Ecto neural progenitor cell (in vitro differentiated cells): ENCODE data around the gene TEAD3.
"Not testable (repeated sequence)": the region's sequence is repeated elsewhere in the genome, so short reads cannot be mapped to it uniquely, and the experiment has no call there.

Experiments used
- DNase-seq: peaks from one replicate; pipeline ENCODE4 v3.0.0-alpha.2; 2018; ENCODE audit warnings: low spot score

The TEAD3 gene

DNA sequence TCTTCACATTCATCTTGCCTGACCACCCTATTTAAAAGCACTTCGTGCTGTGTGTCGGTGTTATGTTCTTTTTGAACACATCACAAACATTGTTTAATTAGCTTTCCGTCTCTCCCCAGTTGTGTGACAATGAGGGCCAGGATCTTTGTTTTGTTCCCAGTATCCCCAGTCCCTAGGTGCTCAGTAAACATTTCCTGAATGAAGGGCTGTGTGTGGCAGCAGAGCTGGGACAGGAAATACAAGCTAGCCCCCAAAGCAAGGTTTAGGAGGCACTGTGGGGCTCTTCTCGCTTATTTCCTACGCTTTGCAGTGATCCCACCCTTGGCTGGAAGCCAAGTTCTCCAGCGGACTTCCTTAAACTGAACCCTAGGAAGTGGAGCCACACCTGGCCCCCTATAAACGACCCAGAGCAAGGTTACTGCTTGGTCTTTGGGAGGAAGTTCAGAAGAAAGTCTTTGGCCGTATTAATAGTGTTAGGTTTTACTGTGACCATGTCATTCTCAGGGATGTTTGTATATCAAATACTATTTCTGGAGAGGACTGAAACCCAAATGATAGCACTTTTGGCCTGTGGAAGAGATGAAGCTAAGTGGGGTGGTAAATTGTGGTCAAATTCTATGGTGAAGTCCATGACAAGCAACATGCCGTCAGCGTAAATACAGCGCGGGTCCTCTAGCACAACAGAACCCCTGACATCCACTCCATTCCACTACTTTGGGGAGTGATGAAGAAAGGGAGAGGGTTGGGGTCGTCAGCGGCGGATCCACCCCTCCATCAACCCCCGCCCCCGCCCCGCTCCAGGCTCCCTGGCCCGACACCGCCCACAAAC is 45.3 kb downstream of the TEAD3 start:
- DNase-seq = no peak

DNA sequence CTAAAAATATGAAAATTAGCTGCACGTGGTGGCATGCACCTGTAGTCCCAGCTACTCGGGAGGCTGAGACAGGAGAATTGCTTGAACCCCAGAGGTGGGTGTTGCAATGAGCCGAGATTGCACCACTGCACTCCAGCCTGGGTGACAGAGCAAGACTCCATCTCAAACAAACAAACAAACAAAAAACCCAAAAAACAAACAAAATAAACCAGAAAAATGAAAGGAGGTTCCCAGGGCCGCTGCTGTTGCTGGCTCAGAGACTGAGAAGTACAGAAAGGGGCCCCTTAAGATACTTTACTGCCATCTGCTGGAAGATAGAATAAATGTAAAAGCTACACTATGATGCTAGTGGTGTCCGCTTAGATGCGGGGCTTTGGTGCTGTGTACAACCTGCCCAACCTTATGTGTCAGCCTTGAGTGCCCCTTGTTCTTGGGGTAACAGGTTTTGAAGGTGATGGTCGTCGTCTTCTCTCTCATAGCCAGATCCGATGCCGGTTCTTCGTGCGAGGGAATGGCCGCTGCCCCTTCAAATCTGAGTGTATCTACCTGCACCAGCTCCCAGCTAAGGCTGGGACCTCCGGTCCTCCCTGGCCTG is 47.5 kb downstream of the TEAD3 start:
- DNase-seq = no peak

DNA sequence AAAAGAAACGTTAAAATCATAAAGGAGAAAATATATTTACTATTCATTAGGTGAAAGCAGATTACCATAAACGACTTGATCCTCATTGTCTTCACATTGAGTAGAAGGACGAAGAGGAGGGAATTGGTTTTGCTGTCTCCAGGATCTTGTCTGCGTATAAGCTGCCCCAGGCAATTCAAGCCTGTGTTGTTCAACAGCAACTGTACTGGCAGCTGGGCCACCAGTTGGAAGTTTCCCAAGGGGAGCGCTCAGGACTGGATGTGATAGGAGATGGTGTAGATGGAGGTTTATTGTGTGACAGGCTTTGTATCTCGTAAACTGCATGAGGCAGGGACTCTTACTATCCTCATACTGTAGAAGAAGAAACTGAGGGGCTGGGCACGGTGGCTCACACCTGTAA is 48.7 kb downstream of the TEAD3 start:
- no peak for DNase-seq

DNA sequence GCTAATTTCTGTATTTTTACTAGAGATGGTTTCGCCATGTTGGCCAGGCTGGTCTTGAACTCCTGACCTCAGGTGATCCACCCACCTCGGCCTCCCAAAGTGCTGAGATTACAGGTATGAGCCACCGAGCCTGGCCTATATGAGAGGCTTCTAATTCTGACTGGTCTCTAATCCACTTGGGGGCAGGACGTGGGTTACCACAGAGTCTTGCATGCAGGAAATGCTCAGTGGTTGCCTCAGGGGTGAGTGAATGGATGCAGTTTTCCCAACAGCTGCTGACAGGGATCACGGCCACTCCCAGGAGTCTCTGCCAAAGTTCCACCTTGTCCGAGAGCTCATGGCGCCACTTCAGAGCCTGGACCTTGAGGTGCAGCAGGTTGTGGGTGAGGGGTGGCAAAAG is 51.2 kb downstream of the TEAD3 start:
- no peak for DNase-seq

DNA sequence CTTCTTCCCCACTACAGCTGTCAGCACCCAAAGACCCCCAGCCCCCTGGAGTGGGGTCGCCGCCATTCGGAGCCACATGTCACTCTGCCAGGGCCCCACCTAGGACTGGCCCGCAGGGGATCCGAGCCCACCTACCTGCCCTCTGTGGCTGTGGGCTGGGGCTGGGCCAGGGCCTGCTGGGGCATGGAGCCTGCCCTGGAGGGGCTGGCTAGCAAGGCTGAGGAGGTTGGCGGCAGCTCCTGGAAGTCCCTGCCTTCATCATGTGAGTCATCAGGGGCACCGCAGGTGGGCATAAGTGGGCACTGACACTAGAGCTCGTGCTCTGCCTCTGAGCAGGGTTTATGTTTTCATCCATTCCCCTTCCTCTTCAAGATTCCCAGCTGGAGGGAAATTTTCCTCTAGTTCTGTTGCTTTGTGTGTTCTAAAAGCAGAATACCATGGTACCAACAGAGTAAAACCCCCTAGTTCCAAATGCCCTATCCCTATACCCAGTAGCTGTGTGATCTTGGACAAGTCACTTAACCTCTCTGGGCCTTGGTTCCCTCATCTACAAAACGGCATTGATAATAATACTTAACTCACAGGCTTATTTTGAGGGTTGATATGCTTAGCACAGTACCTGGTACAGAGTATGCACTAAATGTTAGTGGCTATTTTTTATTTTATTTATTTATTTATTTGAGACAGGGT is 53.4 kb downstream of the TEAD3 start:
- DNase-seq = peak; percentile 39

DNA sequence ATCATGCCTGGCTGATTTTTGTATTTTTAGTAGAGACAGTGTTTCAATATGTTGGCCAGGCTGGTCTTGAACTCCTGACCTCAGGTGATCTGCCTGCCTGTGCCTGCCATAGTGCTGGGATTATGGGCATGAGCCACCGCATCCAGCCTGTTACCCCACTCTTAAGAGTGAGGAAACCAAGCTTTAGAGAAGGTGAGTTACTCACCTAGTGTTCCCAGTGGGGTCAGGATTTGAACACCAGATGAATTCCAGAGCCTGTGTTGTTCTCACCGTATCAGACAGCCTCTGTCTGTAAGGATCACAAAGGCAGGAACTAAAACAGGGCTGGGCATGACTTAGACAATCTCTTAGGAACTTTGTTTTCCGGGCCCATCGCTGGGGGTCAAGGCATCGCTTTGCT is 54.2 kb downstream of the TEAD3 start:
- no peak for DNase-seq

DNA sequence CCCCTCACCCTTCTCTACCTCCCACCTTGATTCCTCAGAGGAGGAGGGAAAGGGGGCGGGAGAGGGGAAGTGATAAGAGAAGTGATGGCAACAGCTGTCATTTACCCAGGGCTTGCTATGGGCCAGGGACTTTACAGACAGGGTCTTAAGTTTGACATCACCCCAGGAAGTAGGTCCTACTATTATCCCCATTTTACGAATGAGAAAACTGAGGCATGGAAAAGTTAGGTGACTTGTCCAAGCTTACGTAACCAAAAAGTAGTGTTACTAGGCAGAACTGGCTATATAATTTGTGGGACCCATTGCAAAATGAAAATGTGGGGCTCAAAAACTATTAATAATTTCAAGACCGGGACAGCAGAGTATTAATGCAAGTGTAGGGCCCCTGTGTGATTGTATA is 55.2 kb downstream of the TEAD3 start:
- DNase-seq = peak; percentile 32

DNA sequence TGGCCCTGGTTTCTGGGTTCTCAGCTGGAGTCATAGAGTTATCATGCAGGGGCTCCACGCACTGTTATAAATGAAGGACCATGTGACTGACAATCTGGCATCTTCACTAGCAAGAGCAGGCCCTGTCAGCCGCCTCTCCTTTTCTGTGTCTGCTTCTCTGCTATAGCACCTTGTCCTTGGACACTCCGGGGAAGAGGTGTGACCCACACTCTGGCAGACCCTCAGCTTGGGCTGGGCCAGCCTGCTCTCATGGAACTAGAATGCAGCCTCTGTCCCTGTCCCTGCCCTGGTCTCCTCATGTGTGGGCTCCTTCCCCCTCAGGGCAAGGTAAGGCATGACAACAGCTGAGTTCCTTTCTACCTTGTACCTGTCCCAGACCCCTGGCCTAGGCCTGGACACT is 55.7 kb downstream of the TEAD3 start:
- peak; percentile 39 for DNase-seq

DNA sequence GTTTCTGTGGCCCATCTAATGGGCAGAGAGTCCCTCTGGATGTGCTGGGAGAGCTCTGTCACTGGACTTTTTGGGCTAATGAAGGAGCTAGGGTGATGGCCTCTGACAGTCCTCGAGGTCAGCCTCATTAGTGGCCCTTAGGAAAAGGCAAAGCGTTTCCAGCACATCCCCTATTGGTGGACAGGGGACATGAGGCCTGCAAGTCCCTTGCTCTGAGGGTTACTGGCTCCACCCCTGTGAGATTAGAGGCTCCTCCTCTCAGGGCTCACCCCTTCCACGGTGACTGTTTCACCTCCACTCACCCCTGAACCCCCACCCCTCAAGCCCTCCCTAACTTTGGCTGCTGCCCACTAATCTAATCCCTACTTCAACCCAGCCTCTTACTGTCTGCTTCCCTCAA is 57.6 kb downstream of the TEAD3 start:
- DNase-seq = peak; percentile 52

DNA sequence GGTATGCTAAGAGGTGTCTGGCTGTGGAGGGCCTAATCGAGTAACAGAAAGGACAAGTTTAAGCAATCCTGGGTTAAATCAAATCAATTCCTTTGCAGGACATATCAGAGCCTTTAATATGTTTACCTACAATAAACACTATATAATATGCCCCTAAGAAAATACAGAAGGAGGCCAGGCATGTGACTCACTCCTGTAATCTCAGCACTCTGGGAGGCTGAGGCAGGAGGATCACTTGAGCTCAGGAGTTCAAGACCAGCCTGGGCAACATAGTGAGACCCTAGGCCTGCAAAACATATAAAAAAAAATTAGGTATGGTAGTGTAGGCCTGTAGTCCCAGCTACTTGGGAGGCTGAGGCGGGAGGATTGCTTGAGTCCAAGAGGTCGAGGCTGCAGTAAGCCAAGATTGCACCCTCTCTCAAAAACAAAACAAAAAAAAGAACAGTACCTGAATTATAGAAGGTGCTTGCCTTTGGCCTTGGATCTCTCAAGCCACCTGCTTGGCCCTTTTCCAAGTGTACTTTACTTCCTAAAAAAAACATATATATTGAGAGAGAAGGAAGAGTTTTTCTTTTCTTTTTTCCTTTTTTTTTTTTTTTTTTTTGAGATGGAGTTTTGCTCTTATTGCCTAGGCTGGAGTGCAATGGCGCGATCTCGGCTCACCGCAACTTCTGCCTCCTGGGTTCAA is 58.4 kb downstream of the TEAD3 start:
- not testable (repeated sequence) for DNase-seq

DNA sequence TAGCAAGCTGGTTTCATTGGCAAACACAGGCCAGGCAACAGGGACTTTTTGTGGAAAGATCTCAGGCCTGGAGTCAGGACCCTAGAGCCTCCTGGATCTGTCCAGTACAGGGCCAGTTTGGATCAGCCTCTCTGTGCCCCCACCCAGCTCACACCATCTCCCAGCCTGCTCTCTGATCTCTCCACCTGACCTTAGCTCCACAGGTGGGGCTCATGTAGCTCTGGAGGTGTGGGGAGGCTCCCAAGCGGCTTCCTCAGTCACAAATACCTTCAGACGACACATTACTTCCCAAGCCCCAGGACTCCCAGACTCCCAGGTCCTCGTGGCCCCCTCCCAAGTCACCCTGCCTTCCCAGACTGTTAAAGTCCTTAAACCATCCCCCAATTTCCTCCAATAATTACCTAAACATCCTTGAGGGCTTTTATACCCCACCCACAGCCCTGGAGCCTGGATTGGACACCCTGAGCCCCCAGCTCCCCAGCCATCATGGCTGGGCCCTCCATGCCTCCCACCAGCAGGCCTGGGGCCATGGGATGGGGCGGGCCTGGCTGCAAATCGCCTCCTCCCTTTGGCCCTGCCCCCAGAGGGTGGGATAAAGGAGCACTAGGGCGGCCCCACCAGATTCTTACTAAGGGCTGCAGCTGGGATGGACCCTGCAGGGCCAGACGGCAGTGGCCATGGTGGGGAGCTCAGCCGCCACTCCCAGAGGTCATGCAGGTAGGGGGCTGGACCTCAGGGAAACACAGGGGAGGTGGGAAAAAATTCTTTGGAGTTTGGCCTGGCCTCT is 60.6 kb downstream of the TEAD3 start:
- DNase-seq = no peak

DNA sequence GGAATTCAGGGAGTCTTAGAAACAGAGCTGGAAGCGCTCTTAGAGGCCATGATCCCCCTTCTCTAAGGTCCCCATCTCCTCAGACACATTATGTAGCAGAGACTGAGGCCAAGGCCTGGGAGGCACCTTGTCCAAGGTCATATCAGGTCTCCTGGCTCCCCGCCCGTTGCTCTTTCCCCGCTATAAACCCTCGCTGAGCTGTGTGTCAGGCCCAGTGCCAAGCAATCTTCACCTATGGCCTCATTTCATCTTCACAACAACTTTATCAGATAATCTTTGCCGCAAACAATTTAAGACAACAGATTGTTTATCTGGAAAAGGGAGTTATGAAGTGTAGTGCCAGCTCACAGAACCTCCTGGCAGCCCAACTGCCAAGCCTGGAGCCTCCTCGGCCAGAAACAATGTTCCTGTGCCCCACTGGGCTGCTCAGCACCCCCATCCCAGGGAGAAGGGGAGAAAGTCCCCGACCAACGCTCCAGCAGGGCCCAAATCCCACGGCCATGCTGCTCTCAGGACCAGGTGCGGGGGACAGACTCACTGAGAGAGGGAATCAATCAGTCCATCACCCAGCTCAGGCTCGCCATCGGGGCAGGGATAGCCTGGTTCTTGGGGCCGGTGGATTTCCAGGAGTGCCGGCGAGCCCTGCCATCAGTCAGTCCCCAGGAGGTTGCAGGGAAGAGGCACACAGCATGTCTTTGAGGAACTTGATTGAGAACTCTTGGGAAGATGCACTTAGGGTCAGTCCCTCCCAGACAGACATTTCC is 61.6 kb downstream of the TEAD3 start:
- DNase-seq = no peak

DNA sequence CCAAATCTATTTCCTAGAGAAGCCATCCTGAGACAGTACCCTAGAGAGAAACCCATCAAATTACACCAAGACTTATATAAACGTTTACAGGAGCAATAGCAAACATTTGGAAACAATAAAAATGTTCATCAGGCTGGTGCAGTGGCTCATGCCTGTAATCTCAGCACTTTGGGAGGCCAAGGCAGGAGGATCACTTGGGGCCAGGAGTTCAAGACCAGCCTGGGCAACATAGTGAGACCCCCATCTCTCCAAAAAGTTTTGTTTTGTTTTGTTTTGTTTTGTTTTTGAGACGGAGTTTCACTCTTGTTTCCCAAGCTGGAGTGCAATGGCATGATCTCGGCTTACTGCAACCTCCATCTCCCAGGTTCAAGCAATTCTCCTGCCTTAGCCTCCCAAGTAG is 64.2 kb downstream of the TEAD3 start:
- DNase-seq = not testable (repeated sequence)

DNA sequence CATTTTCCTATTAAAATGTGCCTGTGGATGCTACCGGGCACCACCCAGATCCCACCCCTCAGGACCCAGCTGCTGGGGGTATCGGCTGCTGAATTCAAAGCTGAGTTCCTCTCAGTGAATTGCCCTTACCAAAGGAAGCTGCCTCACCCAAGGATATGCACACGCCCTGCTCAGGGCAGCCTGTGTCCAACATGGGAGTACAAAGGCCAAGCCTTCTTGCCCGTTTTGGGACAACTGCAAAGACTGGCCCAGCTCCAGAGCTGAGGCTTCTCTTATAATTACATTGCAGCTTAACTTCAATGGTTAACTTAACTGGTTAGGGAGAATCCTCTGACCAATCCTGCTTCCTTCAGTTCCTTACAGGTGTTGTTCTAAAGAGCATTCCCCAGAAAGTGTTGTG is 64.6 kb downstream of the TEAD3 start:
- DNase-seq = no peak

DNA sequence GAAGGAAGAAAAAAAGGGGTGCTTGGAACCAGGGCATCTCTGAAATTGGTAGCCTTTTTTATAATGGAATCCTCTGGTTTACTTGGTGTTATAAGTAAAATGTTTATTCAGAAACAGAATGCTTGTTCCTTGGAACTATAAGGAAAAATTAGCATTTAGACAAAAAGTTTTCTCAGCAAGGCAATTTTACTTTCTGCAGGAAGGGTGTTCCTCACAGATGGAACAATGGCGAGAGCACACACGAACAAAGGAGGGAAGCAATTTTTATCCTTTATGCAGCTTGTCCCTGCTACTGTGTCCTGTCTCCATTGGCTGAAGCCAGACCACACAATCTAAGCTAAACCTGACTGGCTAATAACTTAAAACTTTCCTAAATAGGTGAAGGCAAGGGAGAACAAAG is 67.4 kb downstream of the TEAD3 start:
- no peak for DNase-seq

DNA sequence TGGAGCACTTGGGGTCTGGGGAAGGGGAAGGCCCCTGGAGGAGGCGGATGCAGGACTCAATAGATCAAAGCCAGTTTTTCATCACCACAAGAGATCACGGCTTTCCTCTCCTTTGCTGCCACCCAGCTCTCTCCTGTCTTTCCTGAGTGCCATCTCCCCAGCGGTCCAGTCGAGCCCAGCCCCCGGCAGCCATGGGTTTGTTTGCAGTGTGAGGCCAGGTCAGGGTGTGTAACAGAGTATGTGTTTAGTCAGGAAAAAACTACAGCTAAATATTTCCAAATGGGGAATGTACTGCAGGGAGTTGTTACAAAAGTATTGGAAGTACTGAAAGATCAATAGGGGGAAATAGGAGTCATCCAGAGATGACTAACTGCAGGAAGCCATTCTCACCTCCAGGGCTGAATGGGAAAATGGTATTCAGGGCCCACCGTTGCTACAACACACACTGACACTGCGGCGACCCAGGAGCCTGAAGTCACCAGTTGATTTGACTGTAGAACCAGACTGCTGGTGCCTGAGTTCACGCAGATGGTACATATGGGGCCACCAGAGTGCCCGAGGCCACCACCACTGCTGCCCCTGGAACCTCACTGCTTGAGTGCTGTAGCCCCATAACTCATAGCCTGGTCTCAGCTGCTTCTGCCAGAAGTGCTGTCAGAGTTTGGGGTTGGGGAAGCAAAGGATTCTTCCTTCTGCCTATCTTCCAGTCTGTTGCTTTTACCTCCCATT is 68.3 kb downstream of the TEAD3 start:
- DNase-seq = no peak

DNA sequence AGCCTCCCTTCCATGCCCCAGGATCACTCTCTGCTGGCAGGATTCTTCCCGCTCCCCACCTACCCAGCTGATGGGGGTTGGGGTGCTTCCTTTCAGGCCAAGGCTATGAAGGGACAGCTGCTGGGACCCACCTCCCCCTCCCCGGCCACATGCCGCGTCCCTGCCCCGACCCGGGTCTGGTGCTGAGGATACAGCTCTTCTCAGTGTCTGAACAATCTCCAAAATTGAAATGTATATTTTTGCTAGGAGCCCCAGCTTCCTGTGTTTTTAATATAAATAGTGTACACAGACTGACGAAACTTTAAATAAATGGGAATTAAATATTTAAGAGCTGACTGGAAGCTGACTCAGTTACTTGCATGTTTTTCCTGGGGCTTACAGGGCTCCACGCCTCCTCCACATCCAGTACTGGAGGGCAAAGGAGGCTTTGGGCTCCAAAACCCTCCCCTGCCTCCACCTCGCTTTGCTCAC is 69.0 kb downstream of the TEAD3 start:
- DNase-seq = no peak

DNA sequence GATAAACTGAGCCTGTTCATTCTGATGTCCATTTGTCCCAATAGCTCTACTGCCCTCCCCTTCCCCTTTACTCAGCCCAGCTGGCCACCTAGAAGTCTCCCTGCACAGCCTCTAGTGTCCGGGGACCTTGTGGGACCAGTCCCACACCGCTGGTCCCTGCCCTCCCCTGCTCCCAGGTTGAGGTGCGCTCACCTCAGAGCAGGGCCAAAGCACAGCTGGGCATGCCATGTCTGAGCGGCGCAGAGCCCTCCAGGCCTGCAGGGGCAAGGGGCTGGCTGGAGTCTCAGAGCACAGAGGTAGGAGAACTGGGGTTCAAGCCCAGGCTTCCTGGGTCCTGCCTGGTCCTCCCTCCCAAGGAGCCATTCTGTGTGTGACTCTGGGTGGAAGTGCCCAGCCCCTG is 69.4 kb downstream of the TEAD3 start:
- DNase-seq = no peak

DNA sequence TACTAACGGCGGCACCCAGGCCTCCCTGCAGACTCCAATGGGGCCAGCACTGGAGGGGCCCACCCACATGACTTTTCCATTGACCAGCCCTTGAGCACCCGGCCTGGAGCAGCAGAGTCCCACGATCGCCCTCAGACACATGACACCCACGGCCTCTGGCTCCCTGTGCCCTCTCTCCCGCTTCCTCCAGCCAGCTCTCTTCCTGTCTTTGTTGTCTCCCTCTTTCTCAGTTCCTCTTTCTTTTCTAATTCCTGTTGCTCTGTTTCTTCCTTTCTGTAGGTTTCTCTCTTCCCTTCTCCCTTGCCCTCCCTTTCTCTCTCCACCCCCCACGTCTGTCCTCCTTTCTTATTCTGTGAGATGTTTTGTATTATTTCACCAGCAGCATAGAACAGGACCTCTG is 70.8 kb downstream of the TEAD3 start:
- no peak for DNase-seq

DNA sequence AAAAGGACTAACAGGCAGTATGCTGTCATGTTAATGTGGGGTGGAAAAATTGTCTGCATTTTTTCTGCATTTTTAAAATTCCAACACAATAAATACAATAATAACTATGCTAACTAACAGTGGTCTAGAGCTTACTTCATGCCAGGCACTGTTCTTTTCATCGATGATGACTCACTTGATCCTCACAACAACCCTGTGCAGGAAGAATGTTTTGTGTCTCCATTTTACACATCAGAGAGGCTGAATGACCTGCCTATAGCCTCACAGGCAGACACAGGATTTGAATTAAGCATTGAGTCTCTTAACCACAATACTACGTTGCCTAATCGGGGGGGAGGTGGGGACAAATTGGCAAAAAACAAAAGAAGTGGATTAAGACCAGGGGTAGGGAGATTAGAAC is 71.6 kb downstream of the TEAD3 start:
- no peak for DNase-seq
